CD1c-positive myeloid dendritic cell (primary cell): ENCODE data around the gene BMAL1.
"Not testable (repeated sequence)": the region's sequence is repeated elsewhere in the genome, so short reads cannot be mapped to it uniquely, and the experiment has no call there.

Experiments
- DNase-seq: peaks from one replicate; pipeline ENCODE4 v3.0.0-alpha.2; 2016; ENCODE audit errors: extremely low spot score

BMAL1 gene

GRCh38 chr11:13277768-13278608 is at the start of gene BMAL1:
BMAL1 (plus strand) TSS chr11:13277790; CDS start chr11:13354309, 76,519 bp downstream.
- DNase-seq, result peak; percentile 81

- peak; percentile 44 for DNase-seq
Measured at GRCh38 chr11:13228572-13228971, 49.0 kb upstream of the BMAL1 start.

- no peak for DNase-seq
Measured at GRCh38 chr11:13229136-13229535, 48.5 kb upstream of the BMAL1 start.

GRCh38 chr11:13229711-13230318 is 47.8 kb upstream of the BMAL1 start:
- DNase-seq, result no peak

GRCh38 chr11:13233173-13233745 is 44.3 kb upstream of the BMAL1 start:
- no peak for DNase-seq

- DNase-seq, result no peak
Measured at GRCh38 chr11:13235895-13236294, 41.7 kb upstream of the BMAL1 start.

- no peak for DNase-seq
Measured at GRCh38 chr11:13236626-13237025, 41.0 kb upstream of the BMAL1 start.

- no peak for DNase-seq
Measured at GRCh38 chr11:13237761-13238160, 39.8 kb upstream of the BMAL1 start.

GRCh38 chr11:13238879-13239514 is 38.6 kb upstream of the BMAL1 start:
- DNase-seq, result peak; percentile 78

- DNase-seq, result no peak
Measured at GRCh38 chr11:13242564-13242963, 35.0 kb upstream of the BMAL1 start.

GRCh38 chr11:13247606-13248296 is 29.8 kb upstream of the BMAL1 start:
- no peak for DNase-seq

- DNase-seq, result no peak
Measured at GRCh38 chr11:13249177-13249576, 28.4 kb upstream of the BMAL1 start.

- DNase-seq, result no peak
Measured at GRCh38 chr11:13249992-13250391, 27.6 kb upstream of the BMAL1 start.

- DNase-seq, result no peak
Measured at GRCh38 chr11:13251966-13252365, 25.6 kb upstream of the BMAL1 start.

GRCh38 chr11:13252438-13252837 is 25.2 kb upstream of the BMAL1 start:
- no peak for DNase-seq

GRCh38 chr11:13256216-13256615 is 21.4 kb upstream of the BMAL1 start:
- DNase-seq, result no peak

- not testable (repeated sequence) for DNase-seq
Measured at GRCh38 chr11:13258061-13258460, 19.5 kb upstream of the BMAL1 start.

GRCh38 chr11:13258855-13259254 is 18.7 kb upstream of the BMAL1 start:
- DNase-seq, result no peak

GRCh38 chr11:13259374-13259773 is 18.2 kb upstream of the BMAL1 start:
- no peak for DNase-seq

GRCh38 chr11:13260201-13260962 is 17.2 kb upstream of the BMAL1 start:
- no peak for DNase-seq

- DNase-seq, result no peak
Measured at GRCh38 chr11:13260963-13261588, 16.5 kb upstream of the BMAL1 start.
